Mammary epithelial cell (primary cell): ENCODE data around the gene CDK11B.

Source experiments
- EZH2 ChIP-seq: IDR thresholded peaks from 2 replicates; pipeline ENCODE4 v1.6.1; 2012; ENCODE audit warnings: low read length, inconsistent platforms, borderline replicate concordance
- TF ChIP-seq, protein P1 (sequence below), 2 donors: IDR thresholded peaks in 1 of 2; conservative IDR thresholded peaks in 1 of 2; 2 replicates each; pipeline ENCODE4 v1.5.1; 2011 to 2012; ENCODE audit warnings: inconsistent platforms in 2 of 2, low read length in 2 of 2, mild to moderate bottlenecking in 2 of 2, control low read depth in 1 of 2, low read depth in 1 of 2; ENCODE audit not compliant: insufficient read depth in 1 of 2; ENCODE audit errors: extremely low read depth in 1 of 2

DNA sequence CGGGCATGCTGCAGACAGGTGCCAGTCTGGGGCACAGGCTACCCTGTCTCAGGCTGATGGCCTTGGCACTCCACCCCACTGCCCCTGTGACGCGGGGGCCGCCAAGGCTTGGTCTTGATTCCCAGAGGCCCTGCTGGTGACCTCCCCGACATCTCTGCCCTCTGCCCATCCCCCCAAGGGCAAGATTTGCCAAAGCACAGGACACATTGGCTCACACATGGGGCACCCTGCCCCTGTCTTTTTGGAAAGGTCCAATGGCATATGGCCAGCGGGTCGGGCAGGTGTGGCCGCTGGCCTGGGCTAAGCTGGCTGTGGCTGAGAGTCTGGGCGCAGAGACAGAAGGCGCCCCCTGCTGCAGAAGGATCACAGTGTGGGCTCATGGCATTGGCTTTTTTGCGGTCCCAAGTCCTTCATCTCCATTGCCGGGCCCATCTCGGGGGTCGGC is 38.9 kb downstream of the CDK11B start:
- TF ChIP-seq, protein P1, sequence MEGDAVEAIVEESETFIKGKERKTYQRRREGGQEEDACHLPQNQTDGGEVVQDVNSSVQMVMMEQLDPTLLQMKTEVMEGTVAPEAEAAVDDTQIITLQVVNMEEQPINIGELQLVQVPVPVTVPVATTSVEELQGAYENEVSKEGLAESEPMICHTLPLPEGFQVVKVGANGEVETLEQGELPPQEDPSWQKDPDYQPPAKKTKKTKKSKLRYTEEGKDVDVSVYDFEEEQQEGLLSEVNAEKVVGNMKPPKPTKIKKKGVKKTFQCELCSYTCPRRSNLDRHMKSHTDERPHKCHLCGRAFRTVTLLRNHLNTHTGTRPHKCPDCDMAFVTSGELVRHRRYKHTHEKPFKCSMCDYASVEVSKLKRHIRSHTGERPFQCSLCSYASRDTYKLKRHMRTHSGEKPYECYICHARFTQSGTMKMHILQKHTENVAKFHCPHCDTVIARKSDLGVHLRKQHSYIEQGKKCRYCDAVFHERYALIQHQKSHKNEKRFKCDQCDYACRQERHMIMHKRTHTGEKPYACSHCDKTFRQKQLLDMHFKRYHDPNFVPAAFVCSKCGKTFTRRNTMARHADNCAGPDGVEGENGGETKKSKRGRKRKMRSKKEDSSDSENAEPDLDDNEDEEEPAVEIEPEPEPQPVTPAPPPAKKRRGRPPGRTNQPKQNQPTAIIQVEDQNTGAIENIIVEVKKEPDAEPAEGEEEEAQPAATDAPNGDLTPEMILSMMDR (conservative IDR thresholded peaks at IDR 0.05 in 1 of 2, IDR thresholded peaks at IDR 0.05 in 1 of 2; ENCODE audit: extremely low read depth in 1 of 2, insufficient read depth in 1 of 2, low read depth in 1 of 2, low read length in 2 of 2), result no peak
- no peak for TF ChIP-seq EZH2
